A549 (cell line): ENCODE data around the gene HAVCR2. TPM values are rescaled to one million over a fixed set of nuclear protein-coding genes. Genes with fewer than 3 reads are reported as not detected.
A peak's percentile ranks its signal among the peaks of the same experiment; 100 is the strongest.

Experiments
- ATAC-seq, 2 experiments: fragments of 200-7000 bp in 1 of 2; fragments of >200 bp in 1 of 2; cut with Nextera tagmentation in 1 of 2; cut with Tn5 transposase in 1 of 2; 3 replicates each; pipeline versions ENCODE4 v1.8.0 to v1.9.1; 2018 to 2020; ENCODE audit warnings: mild to moderate bottlenecking in 1 of 2, moderate library complexity in 1 of 2
- CTCF ChIA-PET: fragments of 300-600 bp; sonication (Branson Sonifier 250); formaldehyde crosslinking; extraction: SDS; loops from one replicate; lab custom pipeline; 2021; ENCODE audit warnings: antibody characterized with exemption, inconsistent platforms; lab: Yijun Ruan, JAX
- POLR2A ChIA-PET: fragments of 350-600 bp; formaldehyde crosslinking; extraction: SDS; loops from one replicate; lab custom pipeline; 2021; ENCODE audit warnings: antibody characterized with exemption, inconsistent platforms; lab: Yijun Ruan, JAX
- DNase-seq, 2 experiments: peaks; one replicate each; pipeline versions ENCODE4 v3.0.0 to v3.0.0-alpha.2; 2011 to 2016; ENCODE audit warnings: low read depth in 1 of 2, low spot score in 1 of 2
- FAIRE-seq: peaks from 2 replicates; lab custom pipeline; 2011; peaks lifted over from hg19 to GRCh38; lab: Jason Lieb, UNC
- H3K27ac ChIP-seq, 2 experiments: fragments of >200 bp; sonication (Bioruptor Twin); formaldehyde crosslinking; 3 replicates each; pipeline ENCODE4 v1.5.1; 2016 to 2017
- H3K4me1 ChIP-seq: fragments of >200 bp; sonication (Bioruptor Twin); formaldehyde crosslinking; 3 replicates; pipeline ENCODE4 v1.6.1; 2016
- H3K4me2 ChIP-seq: fragments of >200 bp; sonication (Bioruptor Twin); formaldehyde crosslinking; 3 replicates; pipeline ENCODE4 v1.6.1; 2016
- H3K4me3 ChIP-seq: fragments of >200 bp; sonication (Bioruptor Twin); formaldehyde crosslinking; 3 replicates; pipeline ENCODE4 v1.5.1; 2016
- H3K9me3 ChIP-seq: fragments of >200 bp; sonication (Bioruptor Twin); formaldehyde crosslinking; 3 replicates; pipeline ENCODE4 v1.6.1; 2016
- CEBPB ChIP-seq, 2 experiments: fragments of >200 bp in 1 of 2; sonication (Bioruptor Twin) in 1 of 2; formaldehyde crosslinking in 1 of 2; IDR thresholded peaks; 2 replicates each; pipeline ENCODE4 v1.6.1; 2012 to 2016
- EHF ChIP-seq: fragments of 250-450 bp; sonication (Bioruptor Pico); IDR thresholded peaks from 2 replicates; pipeline ENCODE4 v1.5.0; 2020; ENCODE audit warnings: mild to moderate bottlenecking
- FOSL2 ChIP-seq, 2 experiments: fragments of 450-650 bp in 1 of 2; fragments of >200 bp in 1 of 2; sonication (Bioruptor Twin) in 1 of 2; formaldehyde crosslinking; IDR thresholded peaks; 2 replicates each; pipeline versions ENCODE4 v1.5.0 to v1.6.1; 2016 to 2020; ENCODE audit warnings: mild to moderate bottlenecking in 1 of 2, moderate library complexity in 1 of 2
- GATA3 ChIP-seq: IDR thresholded peaks from 2 replicates; pipeline ENCODE4 v1.6.1; 2012; ENCODE audit warnings: borderline replicate concordance
- HDAC2 ChIP-seq: fragments of 200-600 bp; sonication (generic); IDR thresholded peaks from 2 replicates; pipeline ENCODE4 v1.6.1; 2016
- HEYL ChIP-seq: fragments of 250-450 bp; sonication (Bioruptor Pico); IDR thresholded peaks from 2 replicates; pipeline ENCODE4 v1.8.0; 2021; ENCODE audit warnings: mild to moderate bottlenecking, moderate library complexity
- HOXB5 ChIP-seq: fragments of 250-450 bp; sonication (Bioruptor Pico); IDR thresholded peaks from 2 replicates; pipeline ENCODE4 v1.5.0; 2020; ENCODE audit warnings: mild to moderate bottlenecking, moderate library complexity
- JUNB ChIP-seq: fragments of >200 bp; sonication (Bioruptor Twin); formaldehyde crosslinking; IDR thresholded peaks from 2 replicates; pipeline ENCODE4 v1.6.1; 2016
- MAX ChIP-seq: IDR thresholded peaks from 2 replicates; pipeline ENCODE4 v1.6.1; 2012
- PBX3 ChIP-seq: IDR thresholded peaks from 2 replicates; pipeline ENCODE4 v1.6.1; 2012
- POLR2AphosphoS2 ChIP-seq: conservative IDR thresholded peaks from 2 replicates; pipeline ENCODE4 v1.6.1; 2012; ENCODE audit warnings: low read length, improper control_type of control experiment, inconsistent platforms
- SMC3 ChIP-seq: fragments of >200 bp; sonication (Bioruptor Twin); formaldehyde crosslinking; IDR thresholded peaks from 3 replicates; pipeline ENCODE4 v1.6.1; 2018; ENCODE audit warnings: inconsistent platforms
- WGBS: methylation state at CpG from one replicate; pipeline ENCODE4 v1.1.6; 2017; ENCODE audit errors: missing lambda C conversion rate; 5-methylcytosine and 5-hydroxymethylcytosine counted together
- polyA plus RNA-seq, 4 experiments: library from polyadenylated mRNA; depleted of rRNA in 3 of 4; stranded (reverse); fragments of >200 nt; fragmentation: RNase III in 1 of 4; extraction: RNeasy Plus Mini Kit Qiagen cat#74134 plus additional on column Dnase treatment in 1 of 4; gene quantifications; 2 replicates in 3 of 4; 3 replicates in 1 of 4; pipeline ENCODE4 v1.2.3, GENCODE V29; 2011 to 2017
- TF ChIP-seq, protein P1 (sequence below): fragments of 250-450 bp; sonication (Bioruptor Pico); IDR thresholded peaks from 2 replicates; pipeline ENCODE4 v1.5.0; 2021; ENCODE audit warnings: mild to moderate bottlenecking, moderate library complexity, borderline replicate concordance
- TF ChIP-seq, protein P2 (sequence below): fragments of 450-650 bp; IDR thresholded peaks from 2 replicates; pipeline ENCODE4 v1.6.1; 2014; ENCODE audit warnings: antibody characterized with exemption

Gene HAVCR2
- polyA plus RNA-seq, 2 of the 4 experiments (the other 2 are of a cell fraction), result 0.13 to 0.17 TPM

- no peak for DNase-seq
- no peak for TF ChIP-seq MAX
- no peak for TF ChIP-seq FOSL2 (IDR thresholded peaks at IDR 0.05)
- TF ChIP-seq FOSL2 (CRISPR knock-in tag; IDR thresholded peaks at IDR 0.05), result no peak
- TF ChIP-seq, protein P1, sequence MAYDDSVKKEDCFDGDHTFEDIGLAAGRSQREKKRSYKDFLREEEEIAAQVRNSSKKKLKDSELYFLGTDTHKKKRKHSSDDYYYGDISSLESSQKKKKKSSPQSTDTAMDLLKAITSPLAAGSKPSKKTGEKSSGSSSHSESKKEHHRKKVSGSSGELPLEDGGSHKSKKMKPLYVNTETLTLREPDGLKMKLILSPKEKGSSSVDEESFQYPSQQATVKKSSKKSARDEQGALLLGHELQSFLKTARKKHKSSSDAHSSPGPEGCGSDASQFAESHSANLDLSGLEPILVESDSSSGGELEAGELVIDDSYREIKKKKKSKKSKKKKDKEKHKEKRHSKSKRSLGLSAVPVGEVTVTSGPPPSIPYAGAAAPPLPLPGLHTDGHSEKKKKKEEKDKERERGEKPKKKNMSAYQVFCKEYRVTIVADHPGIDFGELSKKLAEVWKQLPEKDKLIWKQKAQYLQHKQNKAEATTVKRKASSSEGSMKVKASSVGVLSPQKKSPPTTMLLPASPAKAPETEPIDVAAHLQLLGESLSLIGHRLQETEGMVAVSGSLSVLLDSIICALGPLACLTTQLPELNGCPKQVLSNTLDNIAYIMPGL (CRISPR knock-in tag), result no peak
- no peak for TF ChIP-seq PBX3
- TF ChIP-seq CEBPB (IDR thresholded peaks at IDR 0.05), result no peak
- no peak for TF ChIP-seq POLR2AphosphoS2
- Histone ChIP-seq H3K4me1 (peaks cover 26% of the 10 kb centered on the region), H3K9me3 (no peaks in the 10 kb centered on the region), H3K4me2 (no peak overlapping the region), H3K4me3 (no peak overlapping the region), H3K27ac (peak overlapping the region; percentile 19 to 46; a peak in 3 of 6 replicates)
- WGBS, result 0% methylated on average over 1 of the region's 1 CpG
- ChIA-PET CTCF (interaction anchor here (0.6 to 4.7 kb wide), 50 partner anchors 10 to 1996 kb away, joined by 3 to 26 read pairs (median 4); partner anchors contain the start of genes HAVCR1 and MED7), POLR2A (interaction anchor here (0.9 to 1.5 kb wide), 2 partner anchors 10 to 108 kb away, joined by 3 to 8 read pairs; partner anchors contain the start of gene MED7)
- no peak for ATAC-seq
- FAIRE-seq, result no peak
Measured at GRCh38 chr5:157132281-157132612, 23.4 kb upstream of the HAVCR2 start.

GRCh38 chr5:157130925-157131324 lies 22.1 kb upstream of the HAVCR2 start:
- peaks cover 26% of the 10 kb centered on the region for H3K4me1 ChIP-seq
- no peak overlapping the region for H3K4me3 ChIP-seq
- POLR2A ChIA-PET, result no interaction called here
- CTCF ChIA-PET, result interaction anchor here (0.6 to 2.7 kb wide), 11 partner anchors 11 to 1994 kb away, joined by 3 to 26 read pairs (median 5); partner anchors contain the start of genes HAVCR1 and MED7
- peak overlapping the region; percentile 59 for H3K4me2 ChIP-seq
- H3K27ac ChIP-seq, result peak overlapping the region; percentile 77 to 87
- H3K9me3 ChIP-seq, result no peaks in the 10 kb centered on the region
- DNase-seq, result peak; percentile 41 to 44
- 50% methylated on average over 7 of the region's 7 CpGs for WGBS
- FAIRE-seq, result no peak
- TF ChIP-seq SMC3, result peak; percentile 9; the same call in 1 of the 3 replicates
- TF ChIP-seq GATA3, result peak; percentile 14; the same call in 1 of the 2 replicates
- TF ChIP-seq, protein P2, sequence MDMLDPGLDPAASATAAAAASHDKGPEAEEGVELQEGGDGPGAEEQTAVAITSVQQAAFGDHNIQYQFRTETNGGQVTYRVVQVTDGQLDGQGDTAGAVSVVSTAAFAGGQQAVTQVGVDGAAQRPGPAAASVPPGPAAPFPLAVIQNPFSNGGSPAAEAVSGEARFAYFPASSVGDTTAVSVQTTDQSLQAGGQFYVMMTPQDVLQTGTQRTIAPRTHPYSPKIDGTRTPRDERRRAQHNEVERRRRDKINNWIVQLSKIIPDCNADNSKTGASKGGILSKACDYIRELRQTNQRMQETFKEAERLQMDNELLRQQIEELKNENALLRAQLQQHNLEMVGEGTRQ, result no peak
- TF ChIP-seq, all 56 proteins: peak for 2
- ATAC-seq, result peak; percentile 63 to 67; a peak in 4 of 6 replicates

GRCh38 chr5:157121709-157122108 lies 12.9 kb upstream of the HAVCR2 start:
- Histone ChIP-seq H3K4me2 (no peak overlapping the region), H3K9me3 (peaks cover 30% of the 10 kb centered on the region), H3K4me1 (no peaks in the 10 kb centered on the region), H3K4me3 (no peak overlapping the region), H3K27ac (no peak overlapping the region)
- POLR2A ChIA-PET, result no interaction called here
- CTCF ChIA-PET, result interaction anchor here (3.5 kb wide), 1 partner anchor 10 kb away, joined by 12 read pairs; no protein-coding TSS in a partner anchor
- ATAC-seq (no peak), DNase-seq (no peak), FAIRE-seq (no peak)
- TF ChIP-seq HDAC2 (no peak), HEYL (no peak), HOXB5 (no peak), JUNB (no peak), EHF (CRISPR knock-in tag) (no peak)
- TF ChIP-seq, protein P1 (CRISPR knock-in tag), result no peak
- TF ChIP-seq, protein P2, result no peak
